ENCODE data around the gene LRRC27. TPM values are rescaled to one million over a fixed set of nuclear protein-coding genes. Genes with fewer than 3 reads are reported as not detected.

Gene LRRC27
- polyA plus RNA-seq, 3 donors, result 3.6 to 12.8 (median 3.6) TPM

GRCh38 chr10:132289439-132289838, 42.6 kb upstream of the LRRC27 start:
- no peak overlapping the region for H3K4me3 Mint-ChIP-seq
- H2AFZ ChIP-seq (ENCODE audit: insufficient read depth, low read depth, low read length, poor library complexity, severe bottlenecking), result no peak overlapping the region
- H3K9me3 Mint-ChIP-seq, result peaks cover 0 to 11% (median 3%) of the 10 kb centered on the region in 7 donors

GRCh38 chr10:132290631-132291030, 41.4 kb upstream of the LRRC27 start:
- intact Hi-C loops (cut with micrococcal nuclease), result no loop called here
- H3K4me3 Mint-ChIP-seq, result no peak overlapping the region
- H3K4me2 ChIP-seq (replicated peaks; ENCODE audit: extremely low read depth, low read length, poor library complexity, severe bottlenecking), result no peak overlapping the region

More at GRCh38 chr10:132289439-132289838, 42.6 kb upstream of the LRRC27 start:
- no peak overlapping the region for H3K27ac Mint-ChIP-seq
- no peak for TF ChIP-seq CTCF (IDR thresholded peaks at IDR 0.05)
- Histone ChIP-seq H3K4me2 (replicated peaks; ENCODE audit: extremely low read depth, low read length, poor library complexity, severe bottlenecking) (no peak overlapping the region), H3K27ac (ENCODE audit: low read depth in 1 of 2, low read length in 2 of 2) (no peak overlapping the region), H3K9me3 (replicated peaks in 1 of 2; ENCODE audit: control insufficient read depth in 1 of 2, insufficient read depth in 1 of 2, low read length in 2 of 2) (no peaks in the 10 kb centered on the region), H3K4me3 (replicated peaks in 1 of 3; ENCODE audit: low read depth in 2 of 3, low read length in 3 of 3) (no peak overlapping the region), H4K20me1 (ENCODE audit: insufficient read depth, low read length) (peaks cover 63% of the 10 kb centered on the region), H3K36me3 (replicated peaks in 1 of 2; ENCODE audit: control insufficient read depth in 1 of 2, insufficient read depth in 2 of 2, low read length in 2 of 2) (no peaks in the 10 kb centered on the region), H3K9ac (ENCODE audit: insufficient read depth, low read length, poor library complexity, severe bottlenecking) (no peak overlapping the region), H3K79me2 (ENCODE audit: insufficient read depth, low read length) (no peaks in the 10 kb centered on the region), H3K4me1 (ENCODE audit: control insufficient read depth in 1 of 2, insufficient read depth in 2 of 2, low read length in 2 of 2) (no peaks in the 10 kb centered on the region), H3K27me3 (ENCODE audit: control insufficient read depth in 2 of 2, insufficient read depth in 2 of 2, low read length in 2 of 2) (peaks cover 0 to 3% of the 10 kb centered on the region in 2 donors)
- H3K36me3 Mint-ChIP-seq, result no peaks in the 10 kb centered on the region
- DNase-seq, result no peak
- peaks cover 6% of the 10 kb centered on the region for H3K4me1 Mint-ChIP-seq
- intact Hi-C loops (cut with micrococcal nuclease), result no loop called here
- peaks cover 2 to 10% (median 3%) of the 10 kb centered on the region in 3 donors for H3K27me3 Mint-ChIP-seq (ENCODE audit: low read depth in 3 of 3)
- 100% methylated on average over 1 of the region's 2 CpGs for WGBS (ENCODE audit: insufficient coverage)

More at GRCh38 chr10:132290631-132291030, 41.4 kb upstream of the LRRC27 start:
- DNase-seq, result no peak
- Mint-ChIP-seq H3K27ac (peak overlapping the region in 1 of 7 donors; percentile 26), H3K4me1 (peaks cover under 1% of the 10 kb centered on the region), H3K27me3 (ENCODE audit: low read depth in 3 of 3) (peaks cover 2 to 10% (median 3%) of the 10 kb centered on the region in 3 donors), H3K36me3 (peaks cover 0 to 3% of the 10 kb centered on the region in 2 donors), H3K9me3 (peaks cover 0 to 11% (median 3%) of the 10 kb centered on the region in 7 donors)
- no peak for TF ChIP-seq CTCF (IDR thresholded peaks at IDR 0.05)
- Histone ChIP-seq H3K4me3 (replicated peaks in 1 of 3; ENCODE audit: low read depth in 2 of 3, low read length in 3 of 3) (no peak overlapping the region), H3K36me3 (replicated peaks in 1 of 2; ENCODE audit: control insufficient read depth in 1 of 2, insufficient read depth in 2 of 2, low read length in 2 of 2) (no peaks in the 10 kb centered on the region), H3K27ac (ENCODE audit: low read depth in 1 of 2, low read length in 2 of 2) (no peak overlapping the region), H3K27me3 (ENCODE audit: control insufficient read depth in 2 of 2, insufficient read depth in 2 of 2, low read length in 2 of 2) (peaks cover 0 to 3% of the 10 kb centered on the region in 2 donors), H3K9me3 (replicated peaks in 1 of 2; ENCODE audit: control insufficient read depth in 1 of 2, insufficient read depth in 1 of 2, low read length in 2 of 2) (no peaks in the 10 kb centered on the region), H3K9ac (ENCODE audit: insufficient read depth, low read length, poor library complexity, severe bottlenecking) (no peak overlapping the region), H3K79me2 (ENCODE audit: insufficient read depth, low read length) (no peaks in the 10 kb centered on the region), H2AFZ (ENCODE audit: insufficient read depth, low read depth, low read length, poor library complexity, severe bottlenecking) (no peak overlapping the region), H3K4me1 (ENCODE audit: control insufficient read depth in 1 of 2, insufficient read depth in 2 of 2, low read length in 2 of 2) (no peaks in the 10 kb centered on the region), H4K20me1 (ENCODE audit: insufficient read depth, low read length) (peaks cover 67% of the 10 kb centered on the region)
- WGBS (ENCODE audit: insufficient coverage), result 88% methylated on average over 2 of the region's 6 CpGs
